GM19395 (cell line): ENCODE measurements around the gene GINM1.
A peak's percentile ranks its signal among the peaks of the same experiment; 100 is the strongest.

Source experiments
- ATAC-seq: cut with Tn5 transposase; IDR thresholded peaks from one replicate; pipeline ENCODE4 v1.9.1; 2021; ENCODE audit warnings: mild to moderate bottlenecking, moderate library complexity; ENCODE audit not compliant: unreplicated experiment

Gene GINM1

GRCh38 chr6:149592983-149593382, 26.8 kb downstream of the GINM1 start:
- no peak for ATAC-seq

- no peak for ATAC-seq
These were observed 27.2 kb downstream of the GINM1 start for GRCh38 chr6:149593408-149593807.

GRCh38 chr6:149600508-149600907, 34.3 kb downstream of the GINM1 start:
- no peak for ATAC-seq

- no peak for ATAC-seq
These were observed 42.3 kb downstream of the GINM1 start for GRCh38 chr6:149608381-149608982.

GRCh38 chr6:149614337-149614736, 48.2 kb downstream of the GINM1 start:
- no peak for ATAC-seq

- no peak for ATAC-seq
These were observed 49.6 kb downstream of the GINM1 start for GRCh38 chr6:149615805-149616204.

- no peak for ATAC-seq
These were observed 61.5 kb downstream of the GINM1 start for GRCh38 chr6:149627672-149628071.

GRCh38 chr6:149628875-149629510, 62.8 kb downstream of the GINM1 start:
- ATAC-seq = peak; percentile 87

GRCh38 chr6:149634315-149634714, 68.1 kb downstream of the GINM1 start:
- ATAC-seq = no peak

- ATAC-seq = no peak
These were observed 69.9 kb downstream of the GINM1 start for GRCh38 chr6:149636124-149636523.
